Kidney (tissue), 14 donors: ENCODE data around the gene DLG4. TPM values are rescaled to one million over a fixed set of nuclear protein-coding genes. Genes with fewer than 3 reads are reported as not detected.

Experiments
- DNase-seq, 5 donors: peaks; one replicate each; pipeline ENCODE4 v3.0.0-alpha.2; 2013 to 2020
- FAIRE-seq: peaks from 2 replicates; lab custom pipeline; 2012; peaks lifted over from hg19 to GRCh38; lab: Jason Lieb, UNC
- H3K27ac ChIP-seq, 2 donors: one replicate each; pipeline ENCODE4 v1.7.0; 2013; ENCODE audit warnings: low read depth in 2 of 2, low read length in 2 of 2, inconsistent platforms in 1 of 2
- H3K27me3 ChIP-seq: one replicate; pipeline ENCODE4 v1.7.1; 2013; ENCODE audit warnings: low read length, inconsistent platforms; ENCODE audit not compliant: control insufficient read depth, insufficient read depth
- H3K36me3 ChIP-seq, 3 donors: one replicate each; pipeline versions ENCODE4 v1.7.0 to v1.7.1; 2013; ENCODE audit warnings: low read length in 3 of 3, control low read depth in 1 of 3, inconsistent platforms in 1 of 3; ENCODE audit not compliant: insufficient read depth in 3 of 3, control insufficient read depth in 2 of 3
- H3K4me1 ChIP-seq, 3 donors: one replicate each; pipeline versions ENCODE4 v1.7.0 to v1.7.1; 2013; ENCODE audit warnings: low read length in 3 of 3, inconsistent platforms in 1 of 3, low read depth in 1 of 3; ENCODE audit not compliant: control insufficient read depth in 2 of 3, insufficient read depth in 2 of 3
- H3K4me3 ChIP-seq, 3 donors: one replicate each; pipeline versions ENCODE4 v1.7.0 to v1.8.1; 2013; ENCODE audit warnings: low read length in 3 of 3, control low read depth in 1 of 3, inconsistent platforms in 1 of 3
- H3K9ac ChIP-seq, 3 donors: one replicate each; pipeline versions ENCODE4 v1.7.0 to v1.7.1; 2013; ENCODE audit warnings: low read length in 3 of 3, control low read depth in 1 of 3, inconsistent platforms in 1 of 3
- H3K9me3 ChIP-seq, 3 donors: one replicate each; pipeline versions ENCODE4 v1.7.0 to v1.7.1; 2013; ENCODE audit warnings: low read length in 3 of 3, control low read depth in 1 of 3, inconsistent platforms in 1 of 3; ENCODE audit not compliant: control insufficient read depth in 2 of 3, insufficient read depth in 1 of 3
- intact Hi-C: fragments of 100-400 bp; cut with DNase I; formaldehyde crosslinking; loops from one replicate; pipeline ENCODE4 v1.11.1; 2022
- polyA plus RNA-seq: library from polyadenylated mRNA; stranded (reverse); fragments of 350-450 nt; fragmentation: Illumina TruSeq; extraction: RNeasy Lipid Tissue Mini Kit (QIAGEN cat#74804); gene quantifications from one replicate; pipeline ENCODE4 v1.2.3, GENCODE V29; 2014; ENCODE audit warnings: low read depth, low replicate concordance; ENCODE audit not compliant: insufficient read depth
- total RNA-seq: library from RNA; stranded (reverse); fragmentation: NEBNext Ultra II Directional; extraction: Animal tissue kit (Norgen Biotek cat#: 25700); gene quantifications from one replicate; pipeline ENCODE4 v1.2.1, GENCODE V29; 2021
- TF ChIP-seq, protein P1 (sequence below): IDR thresholded peaks from 3 replicates; pipeline ENCODE4 v1.5.1; 2012; ENCODE audit warnings: mild to moderate bottlenecking, moderate library complexity, borderline replicate concordance; ENCODE audit not compliant: insufficient read depth; ENCODE audit errors: extremely low read depth
- donor health status: control.
- donor health status: control.
- donor health status: control.
- donor health status: control.
- donor health status: control.
- donor health status: DM: yes; HTN: yes; CAD: no.
- donor health status: Normal renal cell carcinoma (clear cell type).

Gene DLG4
- total and polyA plus RNA-seq, 2 donors from 2014 or later = 6.6 to 18.9 TPM

DNA sequence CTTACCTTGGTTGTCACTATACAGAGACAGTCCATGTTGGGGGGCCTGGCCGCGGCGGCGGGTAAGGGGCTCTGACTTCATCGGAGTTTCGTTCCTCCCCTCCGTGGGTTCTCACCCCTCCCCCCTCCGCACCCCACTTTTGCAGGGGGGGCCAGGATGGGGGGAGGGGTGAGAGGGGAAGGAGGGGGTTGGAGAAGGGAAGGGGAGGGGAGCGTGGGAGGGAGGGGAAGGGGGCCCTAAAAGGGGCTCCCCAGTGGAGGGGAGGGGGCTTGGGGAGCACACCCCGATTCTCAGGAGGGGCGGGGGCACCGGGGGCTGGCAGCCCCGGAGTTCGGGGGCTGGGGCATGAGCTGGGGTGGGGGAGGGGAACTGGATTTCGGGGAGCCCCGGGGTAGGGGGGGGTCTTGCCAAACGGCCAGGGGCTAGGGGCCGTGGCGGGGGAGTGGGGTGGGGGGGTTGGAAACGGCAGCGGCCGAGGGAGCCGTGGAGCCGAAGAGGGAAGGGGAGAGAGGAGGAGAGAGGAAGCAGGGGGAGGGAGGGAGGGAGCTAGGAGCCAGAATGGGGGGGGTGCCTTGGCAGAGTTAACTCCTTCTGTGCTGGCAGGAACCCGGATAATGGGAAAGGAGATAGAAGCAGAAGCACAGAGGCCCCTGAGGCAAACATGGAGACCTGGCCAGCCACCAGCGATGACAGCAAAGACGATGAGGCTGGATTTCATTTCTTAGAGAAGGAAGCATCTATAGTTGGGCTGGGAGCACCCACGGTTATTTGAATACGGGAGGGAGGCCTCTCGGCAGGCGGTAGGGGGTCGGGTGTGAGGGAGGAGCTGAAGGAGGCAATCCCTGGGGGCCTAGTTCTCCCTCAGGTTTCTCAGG, 2.3 kb downstream of the DLG4 start:
- DNase-seq (peak; percentile 82 to 94 (median 87)), FAIRE-seq (no peak)
- H3K9me3 ChIP-seq = no peaks in the 10 kb centered on the region
- peak overlapping the region; percentile 32 to 75 for H3K27ac ChIP-seq
- peak overlapping the region; percentile 44 to 70 (median 47) for H3K4me3 ChIP-seq
- peaks cover 7 to 46% (median 44%) of the 10 kb centered on the region in 3 donors for H3K4me1 ChIP-seq
- H3K36me3 ChIP-seq = peaks cover 2 to 10% (median 9%) of the 10 kb centered on the region in 3 donors
- peak overlapping the region; percentile 10 to 55 (median 43) for H3K9ac ChIP-seq
- intact Hi-C loops = no loop called here
- TF ChIP-seq, protein P1, sequence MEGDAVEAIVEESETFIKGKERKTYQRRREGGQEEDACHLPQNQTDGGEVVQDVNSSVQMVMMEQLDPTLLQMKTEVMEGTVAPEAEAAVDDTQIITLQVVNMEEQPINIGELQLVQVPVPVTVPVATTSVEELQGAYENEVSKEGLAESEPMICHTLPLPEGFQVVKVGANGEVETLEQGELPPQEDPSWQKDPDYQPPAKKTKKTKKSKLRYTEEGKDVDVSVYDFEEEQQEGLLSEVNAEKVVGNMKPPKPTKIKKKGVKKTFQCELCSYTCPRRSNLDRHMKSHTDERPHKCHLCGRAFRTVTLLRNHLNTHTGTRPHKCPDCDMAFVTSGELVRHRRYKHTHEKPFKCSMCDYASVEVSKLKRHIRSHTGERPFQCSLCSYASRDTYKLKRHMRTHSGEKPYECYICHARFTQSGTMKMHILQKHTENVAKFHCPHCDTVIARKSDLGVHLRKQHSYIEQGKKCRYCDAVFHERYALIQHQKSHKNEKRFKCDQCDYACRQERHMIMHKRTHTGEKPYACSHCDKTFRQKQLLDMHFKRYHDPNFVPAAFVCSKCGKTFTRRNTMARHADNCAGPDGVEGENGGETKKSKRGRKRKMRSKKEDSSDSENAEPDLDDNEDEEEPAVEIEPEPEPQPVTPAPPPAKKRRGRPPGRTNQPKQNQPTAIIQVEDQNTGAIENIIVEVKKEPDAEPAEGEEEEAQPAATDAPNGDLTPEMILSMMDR = no peak
- H3K27me3 ChIP-seq = no peaks in the 10 kb centered on the region

DNA sequence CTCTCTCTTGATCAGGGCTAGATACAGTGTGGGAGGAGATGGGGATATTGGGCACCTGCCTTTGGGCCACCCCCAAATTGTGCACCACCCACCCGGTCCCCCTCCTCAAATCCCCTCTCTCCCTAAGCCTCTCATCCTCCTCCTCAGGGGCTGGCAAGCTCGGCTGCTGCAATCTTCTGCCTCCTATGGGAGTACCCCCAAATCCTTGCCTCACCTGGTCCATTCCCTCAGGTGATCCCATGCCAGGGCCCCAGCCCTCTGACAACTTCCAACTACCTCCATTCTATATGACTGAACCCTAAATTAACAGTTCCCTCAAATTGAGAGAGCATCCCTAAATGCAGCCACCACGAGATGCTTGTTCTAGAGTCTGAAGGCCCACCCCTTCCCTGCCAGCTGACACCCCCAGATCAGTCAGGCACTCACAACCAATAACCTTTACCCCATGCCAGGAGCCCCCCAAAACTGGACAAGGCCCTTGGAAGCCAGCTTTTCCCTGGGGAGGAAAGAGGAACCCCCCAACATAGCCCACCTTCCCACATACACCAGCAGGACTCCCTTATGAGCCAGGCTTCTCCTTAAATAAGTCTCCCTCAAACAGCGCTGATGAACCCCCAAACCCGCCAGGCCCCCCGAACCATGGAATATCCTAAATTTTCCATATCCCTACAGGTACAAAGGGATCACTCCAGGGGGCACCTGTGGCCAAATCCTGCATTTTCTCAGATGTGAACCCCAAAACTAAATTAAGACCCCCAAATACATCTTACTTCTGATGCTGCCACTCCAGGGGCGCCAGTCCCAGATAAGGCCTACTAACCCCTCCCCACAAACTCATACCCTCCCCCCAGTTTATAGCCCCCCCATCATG, 3.2 kb downstream of the DLG4 start:
- TF ChIP-seq, protein P1 = no peak
- H3K4me1 ChIP-seq = peaks cover 7 to 39% (median 38%) of the 10 kb centered on the region in 3 donors
- DNase-seq = peak in 1 of 5 donors; percentile 67
- intact Hi-C loops = no loop called here
- peak overlapping the region in 2 of 3 donors; percentile 8 to 32 for H3K4me3 ChIP-seq
- peak overlapping the region in 2 of 3 donors; percentile 10 to 34 for H3K9ac ChIP-seq
- FAIRE-seq = no peak
- H3K27ac ChIP-seq = peak overlapping the region; percentile 43 to 75
- H3K36me3 ChIP-seq = peaks cover 0 to 7% (median 4%) of the 10 kb centered on the region in 3 donors
- H3K27me3 ChIP-seq = no peaks in the 10 kb centered on the region
- H3K9me3 ChIP-seq = no peaks in the 10 kb centered on the region

DNA sequence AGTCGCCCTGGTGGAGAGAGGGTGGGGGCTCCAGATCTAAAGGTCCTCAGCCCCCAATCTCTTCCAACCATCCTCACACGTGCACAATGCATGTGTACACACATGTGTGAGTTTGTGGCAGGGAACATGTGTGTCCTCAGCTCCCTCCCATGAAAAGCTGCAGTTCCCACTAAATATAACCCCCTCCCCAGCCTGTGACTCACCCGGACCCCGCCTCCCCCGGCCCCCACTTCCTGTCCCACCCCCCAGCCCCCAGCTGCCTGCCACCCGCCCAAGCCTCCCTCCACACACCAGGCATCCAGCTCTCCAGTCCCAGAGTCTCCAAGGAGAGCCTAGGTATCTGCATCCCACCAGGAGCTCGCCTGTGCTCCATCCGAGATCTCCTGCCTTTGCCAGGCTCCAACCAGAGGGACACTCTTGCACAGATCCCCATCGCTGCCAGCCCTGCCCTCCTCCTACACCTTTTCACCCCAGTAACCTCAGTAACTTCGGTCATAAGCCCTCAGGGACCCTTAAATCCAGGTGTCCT, 3.9 kb downstream of the DLG4 start:
- peak in 3 of 5 donors; percentile 55 to 75 (median 73) for DNase-seq
- TF ChIP-seq, protein P1 = no peak
- no peak for FAIRE-seq
- no peaks in the 10 kb centered on the region for H3K9me3 ChIP-seq
- no peaks in the 10 kb centered on the region for H3K27me3 ChIP-seq
- H3K4me1 ChIP-seq = peaks cover 7 to 31% (median 31%) of the 10 kb centered on the region in 3 donors
- intact Hi-C loops = no loop called here
- no peaks in the 10 kb centered on the region for H3K36me3 ChIP-seq
- peak overlapping the region in 1 of 3 donors; percentile 34 for H3K9ac ChIP-seq
- peak overlapping the region; percentile 43 to 63 for H3K27ac ChIP-seq
- H3K4me3 ChIP-seq = peak overlapping the region in 1 of 3 donors; percentile 57
